ENCODE results near the gene PLCG1. TPM values are rescaled to one million over a fixed set of nuclear protein-coding genes. Genes with fewer than 3 reads are reported as not detected.

The PLCG1 gene
- total RNA-seq, 1 experiment from 2014 or later = 45.6 TPM

- TF ChIP-seq, protein P1, sequence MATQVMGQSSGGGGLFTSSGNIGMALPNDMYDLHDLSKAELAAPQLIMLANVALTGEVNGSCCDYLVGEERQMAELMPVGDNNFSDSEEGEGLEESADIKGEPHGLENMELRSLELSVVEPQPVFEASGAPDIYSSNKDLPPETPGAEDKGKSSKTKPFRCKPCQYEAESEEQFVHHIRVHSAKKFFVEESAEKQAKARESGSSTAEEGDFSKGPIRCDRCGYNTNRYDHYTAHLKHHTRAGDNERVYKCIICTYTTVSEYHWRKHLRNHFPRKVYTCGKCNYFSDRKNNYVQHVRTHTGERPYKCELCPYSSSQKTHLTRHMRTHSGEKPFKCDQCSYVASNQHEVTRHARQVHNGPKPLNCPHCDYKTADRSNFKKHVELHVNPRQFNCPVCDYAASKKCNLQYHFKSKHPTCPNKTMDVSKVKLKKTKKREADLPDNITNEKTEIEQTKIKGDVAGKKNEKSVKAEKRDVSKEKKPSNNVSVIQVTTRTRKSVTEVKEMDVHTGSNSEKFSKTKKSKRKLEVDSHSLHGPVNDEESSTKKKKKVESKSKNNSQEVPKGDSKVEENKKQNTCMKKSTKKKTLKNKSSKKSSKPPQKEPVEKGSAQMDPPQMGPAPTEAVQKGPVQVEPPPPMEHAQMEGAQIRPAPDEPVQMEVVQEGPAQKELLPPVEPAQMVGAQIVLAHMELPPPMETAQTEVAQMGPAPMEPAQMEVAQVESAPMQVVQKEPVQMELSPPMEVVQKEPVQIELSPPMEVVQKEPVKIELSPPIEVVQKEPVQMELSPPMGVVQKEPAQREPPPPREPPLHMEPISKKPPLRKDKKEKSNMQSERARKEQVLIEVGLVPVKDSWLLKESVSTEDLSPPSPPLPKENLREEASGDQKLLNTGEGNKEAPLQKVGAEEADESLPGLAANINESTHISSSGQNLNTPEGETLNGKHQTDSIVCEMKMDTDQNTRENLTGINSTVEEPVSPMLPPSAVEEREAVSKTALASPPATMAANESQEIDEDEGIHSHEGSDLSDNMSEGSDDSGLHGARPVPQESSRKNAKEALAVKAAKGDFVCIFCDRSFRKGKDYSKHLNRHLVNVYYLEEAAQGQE (IDR thresholded peaks at IDR 0.05; ENCODE audit: low read depth) = no peak
Measured at GRCh38 chr20:41217422-41217821, 80.1 kb downstream of the PLCG1 start (continued).

GRCh38 chr20:41218466-41218865 lies 81.1 kb downstream of the PLCG1 start:
- H3K4me1 ChIP-seq (ENCODE audit: control insufficient read depth in 1 of 2, insufficient read depth in 2 of 2, low read length in 2 of 2) = peaks cover 0 to 1% of the 10 kb centered on the region in 2 experiments; a peak in 2 of 4 replicates
- H3K9me2 ChIP-seq (ENCODE audit: insufficient read depth) = no peaks in the 10 kb centered on the region
- ChIA-PET CTCF (interaction anchor here (2.1 kb wide), 1 partner anchor 14 kb away, joined by 10 read pairs; no protein-coding TSS in a partner anchor), POLR2A (no interaction called here), RAD21 (ENCODE audit: low non-redundant PET in 1 of 2, low total read pairs in 2 of 2, uncharacterized antibody in 2 of 2, unreplicated experiment in 2 of 2) (no interaction called here)
- intact Hi-C loops (cut with micrococcal nuclease) = no loop called here
- H3K79me2 ChIP-seq (ENCODE audit: insufficient read depth, low read length) = no peaks in the 10 kb centered on the region
- H3K27me3 ChIP-seq (ENCODE audit: insufficient read depth, low read length) = no peaks in the 10 kb centered on the region
- no peak overlapping the region for H3K4me3 ChIP-seq (replicated peaks in 1 of 2; ENCODE audit: low read depth in 1 of 2, low read length in 2 of 2)
- H3K27ac ChIP-seq (ENCODE audit: low read depth, low read length) = no peak overlapping the region
- no peak overlapping the region for H3K4me2 ChIP-seq (ENCODE audit: low read length)
- H3K9ac ChIP-seq (ENCODE audit: low read length) = no peak overlapping the region
- DNase-seq (ENCODE audit: low read depth, low spot score) (no peak), ATAC-seq (no peak)
- BruUV-seq (replicated peaks) = no TSS peak
- TF ChIP-seq FOSL1 (IDR thresholded peaks at IDR 0.05; ENCODE audit: low read depth) (no peak), CBX3 (IDR thresholded peaks at IDR 0.05; ENCODE audit: low read depth) (no peak), SRF (IDR thresholded peaks at IDR 0.05; ENCODE audit: low read depth) (no peak), POLR2A (IDR thresholded peaks at IDR 0.05; ENCODE audit: borderline replicate concordance, extremely low read depth, insufficient read depth, insufficient read length) (no peak), SIN3A (IDR thresholded peaks at IDR 0.05; ENCODE audit: low read depth) (no peak), RAD21 (IDR thresholded peaks at IDR 0.05; ENCODE audit: low read depth) (no peak), CTCF (IDR thresholded peaks at IDR 0.05 in 2 of 3, conservative IDR thresholded peaks at IDR 0.05 in 1 of 3; ENCODE audit: borderline replicate concordance in 1 of 3, insufficient read depth in 1 of 3, low read depth in 2 of 3, low read length in 2 of 3) (no peak), SP1 (IDR thresholded peaks at IDR 0.05; ENCODE audit: low read depth) (no peak), ELF1 (IDR thresholded peaks at IDR 0.05; ENCODE audit: borderline replicate concordance, low read depth) (no peak), YY1 (IDR thresholded peaks at IDR 0.05; ENCODE audit: extremely low read depth, insufficient replicate concordance, low read depth, low read length) (no peak), EZH2 (IDR thresholded peaks at IDR 0.05) (no peak), ZFX (IDR thresholded peaks at IDR 0.05) (no peak), TCF7L2 (IDR thresholded peaks at IDR 0.05; ENCODE audit: borderline replicate concordance, extremely low read depth, insufficient read depth, insufficient read length) (no peak)
- TF ChIP-seq, protein P1 (IDR thresholded peaks at IDR 0.05; ENCODE audit: low read depth) = no peak
- H2AFZ ChIP-seq (ENCODE audit: low read depth, low read length, poor library complexity, severe bottlenecking) = no peak overlapping the region
- H3K9me3 ChIP-seq (ENCODE audit: control insufficient read depth in 1 of 2, insufficient read depth in 1 of 2, low read depth in 1 of 2, low read length in 2 of 2) = no peaks in the 10 kb centered on the region
- H4K20me1 ChIP-seq (ENCODE audit: insufficient read depth) = no peaks in the 10 kb centered on the region
- H3K36me3 ChIP-seq (ENCODE audit: control insufficient read depth in 1 of 2, insufficient read depth in 2 of 2, low read length in 2 of 2) = no peaks in the 10 kb centered on the region
